ENCODE measurements around the gene SMC1B.

DNA sequence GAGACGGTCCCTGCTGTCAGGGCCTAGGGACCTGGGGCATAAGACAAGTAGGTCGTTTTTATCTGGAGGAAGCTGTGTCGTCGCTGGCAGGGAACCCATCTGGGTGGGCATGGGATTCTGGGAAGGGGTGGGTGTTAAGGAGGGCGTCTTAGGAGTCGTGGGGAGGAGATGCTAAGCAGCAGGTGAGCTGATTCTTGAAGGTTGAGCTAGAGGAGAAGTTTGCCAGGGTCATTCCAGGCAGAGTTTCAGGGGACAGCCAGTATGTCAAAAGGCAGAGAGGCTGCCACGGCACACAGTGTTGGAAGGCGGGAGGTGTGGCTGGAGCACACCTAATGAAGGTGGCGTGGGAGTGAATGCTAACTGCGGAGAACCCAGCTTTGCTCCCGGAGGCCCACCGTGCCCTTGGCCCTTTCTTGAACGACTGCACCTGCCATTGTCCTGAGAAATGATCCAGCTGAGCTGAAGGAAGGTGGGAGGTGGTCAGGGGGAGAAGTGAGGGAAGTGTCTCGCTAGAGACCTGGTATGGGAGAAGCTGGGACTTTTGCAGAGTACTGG is 102.3 kb downstream of the SMC1B start:
- TF ChIP-seq, protein P1, sequence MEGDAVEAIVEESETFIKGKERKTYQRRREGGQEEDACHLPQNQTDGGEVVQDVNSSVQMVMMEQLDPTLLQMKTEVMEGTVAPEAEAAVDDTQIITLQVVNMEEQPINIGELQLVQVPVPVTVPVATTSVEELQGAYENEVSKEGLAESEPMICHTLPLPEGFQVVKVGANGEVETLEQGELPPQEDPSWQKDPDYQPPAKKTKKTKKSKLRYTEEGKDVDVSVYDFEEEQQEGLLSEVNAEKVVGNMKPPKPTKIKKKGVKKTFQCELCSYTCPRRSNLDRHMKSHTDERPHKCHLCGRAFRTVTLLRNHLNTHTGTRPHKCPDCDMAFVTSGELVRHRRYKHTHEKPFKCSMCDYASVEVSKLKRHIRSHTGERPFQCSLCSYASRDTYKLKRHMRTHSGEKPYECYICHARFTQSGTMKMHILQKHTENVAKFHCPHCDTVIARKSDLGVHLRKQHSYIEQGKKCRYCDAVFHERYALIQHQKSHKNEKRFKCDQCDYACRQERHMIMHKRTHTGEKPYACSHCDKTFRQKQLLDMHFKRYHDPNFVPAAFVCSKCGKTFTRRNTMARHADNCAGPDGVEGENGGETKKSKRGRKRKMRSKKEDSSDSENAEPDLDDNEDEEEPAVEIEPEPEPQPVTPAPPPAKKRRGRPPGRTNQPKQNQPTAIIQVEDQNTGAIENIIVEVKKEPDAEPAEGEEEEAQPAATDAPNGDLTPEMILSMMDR (IDR thresholded peaks at IDR 0.05): no peak
- TF ChIP-seq EZH2phosphoT487 (IDR thresholded peaks at IDR 0.05): no peak

Measured in neural progenitor cell (in vitro differentiated cells).